Esophagus squamous epithelium (tissue), 5 donors: ENCODE measurements around the gene ARHGAP27. TPM values are rescaled to one million over a fixed set of nuclear protein-coding genes. Genes with fewer than 3 reads are reported as not detected.

Experiments used
- DNase-seq: peaks from one replicate; lab custom pipeline; 2025; lab: John Stamatoyannopoulos, UW
- H3K27ac ChIP-seq, 4 donors: fragments of 200-600 bp; sonication (generic); one replicate each; pipeline ENCODE4 v1.5.1; 2016 to 2019; ENCODE audit warnings: mild to moderate bottlenecking in 1 of 4
- H3K27me3 ChIP-seq, 4 donors: fragments of 200-600 bp; sonication (generic); 1 replicate in 3 of 4; 2 replicates in 1 of 4; pipeline versions ENCODE4 v1.5.1 to v1.6.0; 2017 to 2021; ENCODE audit warnings: antibody characterized with exemption in 1 of 4
- H3K36me3 ChIP-seq, 3 donors: fragments of 200-600 bp; sonication (generic); one replicate each; pipeline ENCODE4 v1.5.1; 2016 to 2019
- H3K4me1 ChIP-seq, 3 donors: fragments of 200-600 bp; sonication (generic); one replicate each; pipeline ENCODE4 v1.5.1; 2017 to 2019
- H3K4me3 ChIP-seq, 4 donors: fragments of 200-600 bp; sonication (generic); 1 replicate in 3 of 4; 2 replicates in 1 of 4; pipeline ENCODE4 v1.5.1; 2016 to 2019; ENCODE audit warnings: mild to moderate bottlenecking in 2 of 4, moderate library complexity in 1 of 4
- H3K9me3 ChIP-seq, 3 donors: fragments of 200-600 bp; sonication (generic); one replicate each; pipeline ENCODE4 v1.5.1; 2016 to 2019
- POLR2A ChIP-seq, 4 donors: fragments of 450-650 bp; IDR thresholded peaks; one replicate each; pipeline ENCODE4 v1.6.1; 2017; ENCODE audit warnings: antibody characterized with exemption in 4 of 4, mild to moderate bottlenecking in 4 of 4, moderate library complexity in 3 of 4
- WGBS, 2 donors: methylation state at CpG; one replicate each; pipeline ENCODE4 v1.1.5; 2018; 5-methylcytosine and 5-hydroxymethylcytosine counted together
- intact Hi-C: fragments of 100-400 bp; cut with DNase I; formaldehyde crosslinking; loops from one replicate; pipeline ENCODE4 v1.15.0; 2022
- total RNA-seq, 4 donors: library from RNA; depleted of rRNA; stranded (reverse); fragments of >200 nt; gene quantifications; one replicate each; pipeline ENCODE4 v1.1.0, GENCODE V29; 2016
- TF ChIP-seq, protein P1 (sequence below), 6 experiments: fragments of 450-650 bp in 4 of 6; fragments of 200-600 bp in 2 of 6; sonication (generic) in 2 of 6; IDR thresholded peaks; one replicate each; pipeline ENCODE4 v1.5.1; 2016 to 2019; ENCODE audit warnings: antibody characterized with exemption in 6 of 6, mild to moderate bottlenecking in 4 of 6, moderate library complexity in 4 of 6
- donor health status: DM: yes; HTN: yes; CAD: no.

The ARHGAP27 gene
- total RNA-seq, 4 donors from 2014 or later, result 37.7 to 146 (median 103) TPM

DNA sequence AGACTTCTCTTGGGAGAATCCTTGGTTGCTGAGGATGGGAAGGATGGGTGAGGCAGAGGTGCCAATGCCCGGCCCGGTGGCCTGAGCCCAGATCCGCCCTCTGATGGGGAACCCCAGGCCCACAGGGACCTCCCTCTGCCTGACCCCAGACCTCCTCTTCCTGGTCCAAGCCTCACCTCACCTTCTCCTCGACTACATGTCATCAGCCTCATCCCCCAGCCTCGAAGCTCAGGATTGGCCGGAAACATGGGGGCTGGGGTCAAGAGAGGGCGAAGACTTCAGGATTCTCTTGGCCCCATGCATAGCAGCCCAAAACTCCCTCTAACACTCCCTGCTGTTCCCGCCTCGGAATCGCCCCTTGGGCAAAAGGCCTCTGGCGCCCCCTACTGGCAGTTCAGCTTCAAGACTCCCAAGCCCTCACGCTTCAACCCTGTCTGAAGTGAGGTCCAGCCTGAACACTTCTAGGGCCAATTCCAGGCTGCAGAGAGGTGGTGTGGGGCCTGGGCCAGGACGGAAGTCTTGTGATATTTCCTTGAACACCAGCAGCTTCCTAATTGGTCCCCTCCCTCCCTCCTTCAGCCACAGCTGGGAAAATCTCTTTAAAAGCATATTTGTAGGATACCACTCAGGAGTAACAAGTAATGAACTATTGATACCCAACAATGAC lies 47.2 kb downstream of the ARHGAP27 start:
- DNase-seq, result no peak
- intact Hi-C loops, result loop anchor here (5.0 kb wide), 2 partner anchors 108 to 168 kb away; no protein-coding TSS in a partner anchor
- no peak for TF ChIP-seq POLR2A (IDR thresholded peaks at IDR 0.05)
- TF ChIP-seq, protein P1, sequence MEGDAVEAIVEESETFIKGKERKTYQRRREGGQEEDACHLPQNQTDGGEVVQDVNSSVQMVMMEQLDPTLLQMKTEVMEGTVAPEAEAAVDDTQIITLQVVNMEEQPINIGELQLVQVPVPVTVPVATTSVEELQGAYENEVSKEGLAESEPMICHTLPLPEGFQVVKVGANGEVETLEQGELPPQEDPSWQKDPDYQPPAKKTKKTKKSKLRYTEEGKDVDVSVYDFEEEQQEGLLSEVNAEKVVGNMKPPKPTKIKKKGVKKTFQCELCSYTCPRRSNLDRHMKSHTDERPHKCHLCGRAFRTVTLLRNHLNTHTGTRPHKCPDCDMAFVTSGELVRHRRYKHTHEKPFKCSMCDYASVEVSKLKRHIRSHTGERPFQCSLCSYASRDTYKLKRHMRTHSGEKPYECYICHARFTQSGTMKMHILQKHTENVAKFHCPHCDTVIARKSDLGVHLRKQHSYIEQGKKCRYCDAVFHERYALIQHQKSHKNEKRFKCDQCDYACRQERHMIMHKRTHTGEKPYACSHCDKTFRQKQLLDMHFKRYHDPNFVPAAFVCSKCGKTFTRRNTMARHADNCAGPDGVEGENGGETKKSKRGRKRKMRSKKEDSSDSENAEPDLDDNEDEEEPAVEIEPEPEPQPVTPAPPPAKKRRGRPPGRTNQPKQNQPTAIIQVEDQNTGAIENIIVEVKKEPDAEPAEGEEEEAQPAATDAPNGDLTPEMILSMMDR (IDR thresholded peaks at IDR 0.05), result peak; percentile 96 to 99 (median 98)

DNA sequence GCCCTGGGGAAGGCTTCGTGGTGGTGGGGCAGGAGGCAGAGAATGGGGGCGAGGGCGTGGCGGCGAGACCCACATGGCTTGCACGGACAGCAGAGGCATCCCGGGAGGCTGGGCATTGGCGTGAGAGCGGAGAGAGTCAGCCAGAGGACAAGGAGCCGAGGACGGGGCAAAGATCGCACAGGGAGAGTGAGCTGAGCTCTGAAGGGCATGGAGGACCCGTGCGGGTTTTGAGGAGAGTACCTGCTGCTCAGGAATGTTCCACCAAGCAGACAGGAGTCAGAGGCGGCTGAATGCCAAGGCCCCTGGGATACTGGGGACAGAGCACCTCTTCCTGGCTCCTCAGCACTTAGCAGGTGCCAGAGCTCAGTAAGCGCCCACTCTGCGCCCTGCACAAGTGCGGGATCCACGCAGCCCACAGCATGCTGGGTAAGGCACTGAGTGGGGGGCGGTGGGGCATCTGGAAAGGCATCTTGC lies 47.8 kb downstream of the ARHGAP27 start:
- no peak for DNase-seq
- TF ChIP-seq, protein P1 (IDR thresholded peaks at IDR 0.05), result no peak
- no peak for TF ChIP-seq POLR2A (IDR thresholded peaks at IDR 0.05)
- Histone ChIP-seq H3K27ac (no peak overlapping the region), H3K9me3 (no peaks in the 10 kb centered on the region), H3K27me3 (peaks cover 0 to 16% (median 0%) of the 10 kb centered on the region in 4 donors), H3K4me3 (no peak overlapping the region), H3K36me3 (no peaks in the 10 kb centered on the region), H3K4me1 (peaks cover 0 to 35% (median 5%) of the 10 kb centered on the region in 3 donors)
- WGBS, 2 donors, result 80 to 82% methylated on average over 11 to 14 of the region's 20 CpGs
- intact Hi-C loops, result loop anchor here (5.0 kb wide), 2 partner anchors 108 to 168 kb away; no protein-coding TSS in a partner anchor

More for the DNA sequence above, 47.2 kb downstream of the ARHGAP27 start:
- Histone ChIP-seq H3K27ac (no peak overlapping the region), H3K27me3 (peaks cover 0 to 16% (median 0%) of the 10 kb centered on the region in 4 donors), H3K4me1 (peaks cover 0 to 32% (median 5%) of the 10 kb centered on the region in 3 donors), H3K9me3 (no peaks in the 10 kb centered on the region), H3K36me3 (no peaks in the 10 kb centered on the region), H3K4me3 (no peak overlapping the region)
- WGBS, 2 donors, result 0 to 14% methylated on average over 8 to 10 of the region's 13 CpGs

DNA sequence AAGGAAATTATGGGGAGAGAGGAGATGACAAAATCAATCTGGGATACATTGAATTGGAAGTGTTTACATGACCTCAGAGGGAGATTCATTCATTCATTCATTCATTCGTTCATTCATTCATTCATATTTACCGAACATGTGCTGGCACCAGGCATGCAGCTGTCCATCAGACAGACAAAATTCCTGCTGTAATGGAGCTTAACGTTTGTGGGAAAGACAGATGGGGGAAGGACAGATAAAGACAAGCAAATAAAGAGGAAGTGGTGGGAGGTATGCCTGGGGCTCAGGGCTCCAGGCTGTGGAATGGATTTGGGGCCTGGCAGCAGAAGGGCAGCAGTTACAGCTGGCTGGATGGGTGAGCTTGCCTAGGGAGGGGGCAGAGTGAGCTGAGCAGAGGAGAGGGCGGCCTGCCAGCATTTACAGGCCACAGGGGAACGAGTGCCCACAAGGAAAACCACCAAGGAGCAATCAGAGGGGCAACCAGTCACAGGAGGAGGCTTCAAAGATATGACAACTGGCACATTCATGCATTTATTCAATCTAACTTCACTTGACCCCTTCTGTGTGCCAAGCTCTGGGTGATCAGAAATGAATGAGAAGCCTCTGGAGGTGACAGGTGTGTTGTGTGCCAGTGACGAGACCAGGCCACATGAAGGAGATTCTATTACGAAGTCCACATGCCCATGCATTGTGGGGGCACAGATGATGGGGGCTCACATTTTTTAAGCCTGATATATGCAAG lies 48.5 kb downstream of the ARHGAP27 start:
- Histone ChIP-seq H3K27ac (no peak overlapping the region), H3K4me1 (peaks cover 0 to 35% (median 5%) of the 10 kb centered on the region in 3 donors), H3K27me3 (peaks cover 0 to 13% (median 0%) of the 10 kb centered on the region in 4 donors), H3K9me3 (no peaks in the 10 kb centered on the region), H3K4me3 (no peak overlapping the region), H3K36me3 (no peaks in the 10 kb centered on the region)
- intact Hi-C loops, result no loop called here
- TF ChIP-seq POLR2A (IDR thresholded peaks at IDR 0.05), result no peak
- TF ChIP-seq, protein P1 (IDR thresholded peaks at IDR 0.05), result no peak
- 47 to 56% methylated on average over 7 of the region's 7 CpGs for whole genome bisulfite sequencing, 2 donors
- DNase-seq, result no peak

DNA sequence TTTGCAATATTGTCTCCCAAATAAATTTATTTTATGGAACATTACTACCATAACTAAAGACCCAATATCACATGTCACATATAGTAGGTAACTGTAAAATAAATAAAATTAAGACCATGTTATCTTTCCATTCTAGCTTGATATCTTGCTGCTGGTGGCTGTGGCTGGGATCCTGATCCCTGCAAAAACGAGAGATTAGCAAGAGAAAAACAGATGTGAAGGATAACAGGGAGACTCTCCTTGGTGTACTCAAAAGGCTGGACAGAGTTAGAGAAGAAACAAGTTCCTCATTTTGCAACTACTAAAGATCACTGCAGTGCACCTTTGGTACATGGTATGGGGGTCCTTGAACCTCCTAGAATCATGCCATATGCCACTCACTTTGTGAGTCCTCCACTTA lies 49.7 kb downstream of the ARHGAP27 start:
- no peak for DNase-seq
- no peaks in the 10 kb centered on the region for H3K36me3 ChIP-seq
- peaks cover 0 to 35% (median 5%) of the 10 kb centered on the region in 3 donors for H3K4me1 ChIP-seq
- no peak overlapping the region for H3K4me3 ChIP-seq
- 64 to 76% methylated on average over 1 of the region's 1 CpG for WGBS, 2 donors
- H3K9me3 ChIP-seq, result no peaks in the 10 kb centered on the region
- H3K27ac ChIP-seq, result no peak overlapping the region
- H3K27me3 ChIP-seq, result peaks cover 0 to 2% (median 0%) of the 10 kb centered on the region in 4 donors
- intact Hi-C loops, result no loop called here
- TF ChIP-seq POLR2A (IDR thresholded peaks at IDR 0.05), result no peak
- TF ChIP-seq, protein P1 (IDR thresholded peaks at IDR 0.05), result no peak
